Right hindlimb (tissue), 1 donor: ENCODE measurements around the gene MYO5B.
"Not testable (repeated sequence)": the region's sequence is repeated elsewhere in the genome, so short reads cannot be mapped to it uniquely, and the experiment has no call there.

Experiments used
- DNase-seq: peaks from one replicate; pipeline ENCODE4 v3.0.0-alpha.2; 2018

The MYO5B gene

GRCh38 chr18:50094786-50095185 lies 100.2 kb downstream of the MYO5B start:
- DNase-seq, result not testable (repeated sequence)

- DNase-seq, result no peak
These were observed 100.7 kb downstream of the MYO5B start for GRCh38 chr18:50094221-50094773.

- no peak for DNase-seq
These were observed 101.4 kb downstream of the MYO5B start for GRCh38 chr18:50093366-50094064.

- no peak for DNase-seq
These were observed 102.6 kb downstream of the MYO5B start for GRCh38 chr18:50092245-50092805.

- DNase-seq, result peak; percentile 25
These were observed 103.3 kb downstream of the MYO5B start for GRCh38 chr18:50091509-50092244.

- no peak for DNase-seq
These were observed 104.3 kb downstream of the MYO5B start for GRCh38 chr18:50090370-50091312.

GRCh38 chr18:50089702-50090101 lies 105.2 kb downstream of the MYO5B start:
- DNase-seq, result no peak

- DNase-seq, result no peak
These were observed 111.2 kb downstream of the MYO5B start for GRCh38 chr18:50083708-50084107.

- no peak for DNase-seq
These were observed 113.9 kb downstream of the MYO5B start for GRCh38 chr18:50080932-50081560.

- DNase-seq, result peak; percentile 50
These were observed 114.6 kb downstream of the MYO5B start for GRCh38 chr18:50080316-50080715.

- peak; percentile 71 for DNase-seq
These were observed 115.2 kb downstream of the MYO5B start for GRCh38 chr18:50079571-50080295.

- no peak for DNase-seq
These were observed 118.7 kb downstream of the MYO5B start for GRCh38 chr18:50076277-50076676.

GRCh38 chr18:50075772-50076171 lies 119.2 kb downstream of the MYO5B start:
- DNase-seq, result no peak

- no peak for DNase-seq
These were observed 120.5 kb downstream of the MYO5B start for GRCh38 chr18:50074404-50074803.

- DNase-seq, result no peak
These were observed 121.6 kb downstream of the MYO5B start for GRCh38 chr18:50073319-50073718.

GRCh38 chr18:50072146-50072545 lies 122.8 kb downstream of the MYO5B start:
- no peak for DNase-seq

- no peak for DNase-seq
These were observed 123.5 kb downstream of the MYO5B start for GRCh38 chr18:50071397-50071796.

- no peak for DNase-seq
These were observed 125.5 kb downstream of the MYO5B start for GRCh38 chr18:50069422-50069821.

- no peak for DNase-seq
These were observed 129.4 kb downstream of the MYO5B start for GRCh38 chr18:50065527-50065926.

- DNase-seq, result no peak
These were observed 129.9 kb downstream of the MYO5B start for GRCh38 chr18:50065039-50065438.

- peak; percentile 53 for DNase-seq
These were observed 132.9 kb downstream of the MYO5B start for GRCh38 chr18:50061876-50062517.
